ENCODE results near the gene CASR.

- TF ChIP-seq, protein P1, sequence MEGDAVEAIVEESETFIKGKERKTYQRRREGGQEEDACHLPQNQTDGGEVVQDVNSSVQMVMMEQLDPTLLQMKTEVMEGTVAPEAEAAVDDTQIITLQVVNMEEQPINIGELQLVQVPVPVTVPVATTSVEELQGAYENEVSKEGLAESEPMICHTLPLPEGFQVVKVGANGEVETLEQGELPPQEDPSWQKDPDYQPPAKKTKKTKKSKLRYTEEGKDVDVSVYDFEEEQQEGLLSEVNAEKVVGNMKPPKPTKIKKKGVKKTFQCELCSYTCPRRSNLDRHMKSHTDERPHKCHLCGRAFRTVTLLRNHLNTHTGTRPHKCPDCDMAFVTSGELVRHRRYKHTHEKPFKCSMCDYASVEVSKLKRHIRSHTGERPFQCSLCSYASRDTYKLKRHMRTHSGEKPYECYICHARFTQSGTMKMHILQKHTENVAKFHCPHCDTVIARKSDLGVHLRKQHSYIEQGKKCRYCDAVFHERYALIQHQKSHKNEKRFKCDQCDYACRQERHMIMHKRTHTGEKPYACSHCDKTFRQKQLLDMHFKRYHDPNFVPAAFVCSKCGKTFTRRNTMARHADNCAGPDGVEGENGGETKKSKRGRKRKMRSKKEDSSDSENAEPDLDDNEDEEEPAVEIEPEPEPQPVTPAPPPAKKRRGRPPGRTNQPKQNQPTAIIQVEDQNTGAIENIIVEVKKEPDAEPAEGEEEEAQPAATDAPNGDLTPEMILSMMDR (IDR thresholded peaks at IDR 0.05; ENCODE audit: low read length) = no peak
- TF ChIP-seq EZH2 (IDR thresholded peaks at IDR 0.05; ENCODE audit: borderline replicate concordance, low read length) = no peak
Observed at GRCh38 chr3:122167630-122168029, 15.8 kb upstream of the CASR start.

Measured in OCI-LY1 (cell line).